Upper lobe of left lung (tissue), 6 donors: ENCODE measurements around the gene GBF1. TPM values are rescaled to one million over a fixed set of nuclear protein-coding genes. Genes with fewer than 3 reads are reported as not detected.
"Not testable (repeated sequence)": the region's sequence is repeated elsewhere in the genome, so short reads cannot be mapped to it uniquely, and the experiment has no call there.

Experiments used
- ATAC-seq, 2 donors: fragments of 200-7000 bp; cut with Tn5 transposase; one replicate each; pipeline ENCODE4 v1.9.1; 2022; ENCODE audit warnings: mild to moderate bottlenecking in 2 of 2, moderate library complexity in 2 of 2; ENCODE audit not compliant: low FRiP score in 2 of 2
- DNase-seq, 2 donors: peaks; one replicate each; pipeline ENCODE4 v3.0.0-alpha.2; 2019 to 2020
- H3K27ac ChIP-seq, 4 donors: fragments of 200-600 bp; sonication (generic); one replicate each; pipeline ENCODE4 v1.5.1; 2016 to 2019
- H3K27me3 ChIP-seq, 4 donors: fragments of 200-600 bp; sonication (generic); one replicate each; pipeline ENCODE4 v1.5.1; 2017 to 2019
- H3K36me3 ChIP-seq, 4 donors: fragments of 200-600 bp; sonication (generic); one replicate each; pipeline ENCODE4 v1.5.1; 2016 to 2019
- H3K4me1 ChIP-seq, 4 donors: fragments of 200-600 bp; sonication (generic); one replicate each; pipeline ENCODE4 v1.5.1; 2018 to 2019
- H3K4me3 ChIP-seq, 4 donors: fragments of 200-600 bp; sonication (generic); one replicate each; pipeline ENCODE4 v1.5.1; 2017 to 2019; ENCODE audit warnings: mild to moderate bottlenecking in 2 of 4, moderate library complexity in 1 of 4
- H3K9me3 ChIP-seq, 4 donors: fragments of 200-600 bp; sonication (generic); one replicate each; pipeline ENCODE4 v1.5.1; 2018 to 2019
- CTCF ChIP-seq, 6 experiments: fragments of 450-650 bp in 4 of 6; fragments of 200-600 bp in 2 of 6; sonication (generic) in 2 of 6; IDR thresholded peaks; one replicate each; pipeline ENCODE4 v1.5.1; 2016 to 2019; ENCODE audit warnings: antibody characterized with exemption in 6 of 6
- EP300 ChIP-seq, 4 donors: sonication (generic); formaldehyde crosslinking; IDR thresholded peaks; one replicate each; pipeline ENCODE4 v1.5.1; 2017; ENCODE audit warnings: antibody characterized with exemption in 4 of 4, control low read depth in 2 of 4
- POLR2A ChIP-seq, 4 donors: fragments of 450-650 bp; IDR thresholded peaks; one replicate each; pipeline ENCODE4 v1.5.1; 2016 to 2017; ENCODE audit warnings: antibody characterized with exemption in 4 of 4, mild to moderate bottlenecking in 2 of 4
- POLR2AphosphoS5 ChIP-seq, 2 donors: sonication (generic); formaldehyde crosslinking; IDR thresholded peaks; one replicate each; pipeline ENCODE4 v1.5.1; 2017; ENCODE audit warnings: antibody characterized with exemption in 2 of 2
- WGBS, 2 donors: methylation state at CpG; one replicate each; pipeline ENCODE4 v1.1.5; 2017 to 2018; 5-methylcytosine and 5-hydroxymethylcytosine counted together
- total RNA-seq, 6 donors: library from RNA; depleted of rRNA in 4 of 6; stranded (reverse); fragments of >200 nt in 4 of 6; gene quantifications; one replicate each; pipeline versions ENCODE4 v1.1.0 to v1.2.1, GENCODE V29; 2016 to 2021
- donor health status: DM: no; HTN: no; CAD: no; lungs with moderate emphysema.
- donor health status: DM: no; HTN: yes; CAD: no; lungs with severe emphysema.

Gene GBF1
- total RNA-seq, 6 donors from 2014 or later = 36.7 to 59.7 (median 44.4) TPM

DNA sequence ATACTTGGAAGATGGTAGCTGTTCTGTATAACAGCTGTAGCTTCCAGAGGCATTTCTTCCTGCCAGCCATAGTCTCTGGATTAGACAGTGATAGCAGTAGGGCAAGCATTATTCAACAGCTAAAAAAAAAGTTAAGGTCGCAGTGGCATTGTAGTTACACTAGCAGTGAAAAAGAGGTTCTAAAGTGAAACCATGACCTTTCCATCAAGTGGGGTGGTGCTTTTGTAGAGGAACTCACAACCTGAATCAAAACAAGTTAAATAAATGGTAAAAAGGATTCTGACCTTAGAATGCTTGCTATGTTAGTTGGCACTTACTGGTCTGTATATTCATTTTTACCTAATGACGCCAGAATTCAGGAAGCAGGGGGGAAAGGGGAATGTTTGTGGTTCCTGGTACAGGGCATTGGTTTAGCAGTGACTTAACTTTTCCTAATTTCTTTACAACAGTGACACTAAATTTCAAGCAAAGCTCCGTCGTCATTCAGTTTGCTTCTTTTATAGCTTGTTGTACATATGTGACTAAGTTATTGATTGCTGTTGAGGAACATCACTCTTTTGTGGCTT, 55.0 kb downstream of the GBF1 start:
- no peak for TF ChIP-seq POLR2A (IDR thresholded peaks at IDR 0.05)
- Histone ChIP-seq H3K4me1 (peaks cover 7 to 13% (median 11%) of the 10 kb centered on the region in 4 donors), H3K27me3 (no peaks in the 10 kb centered on the region), H3K36me3 (no peaks in the 10 kb centered on the region), H3K27ac (peak overlapping the region in 2 of 4 donors; percentile 22 to 25), H3K4me3 (no peak overlapping the region), H3K9me3 (no peaks in the 10 kb centered on the region)
- DNase-seq = no peak
- no peak for ATAC-seq
- WGBS, 2 donors = 41 to 58% methylated on average over 4 of the region's 4 CpGs

GRCh38 chr10:102300912-102301311, 55.6 kb downstream of the GBF1 start:
- peaks cover 7 to 13% (median 12%) of the 10 kb centered on the region in 4 donors for H3K4me1 ChIP-seq
- not testable (repeated sequence) for H3K4me3 ChIP-seq, ATAC-seq, DNase-seq, H3K36me3 ChIP-seq, H3K27me3 ChIP-seq, H3K27ac ChIP-seq, H3K9me3 ChIP-seq
- 63 to 80% methylated on average over 2 of the region's 3 CpGs for WGBS, 2 donors

- not testable (repeated sequence) for H3K27me3 ChIP-seq, ATAC-seq, H3K36me3 ChIP-seq, H3K27ac ChIP-seq, H3K4me3 ChIP-seq, H3K9me3 ChIP-seq
- peaks cover 7 to 16% (median 12%) of the 10 kb centered on the region in 4 donors for H3K4me1 ChIP-seq
- peak in 1 of 2 donors; percentile 55 for DNase-seq
- 92 to 94% methylated on average over 14 to 15 of the region's 25 CpGs for WGBS, 2 donors
These were observed 56.0 kb downstream of the GBF1 start for GRCh38 chr10:102301332-102301731.

- Histone ChIP-seq H3K9me3 (no peaks in the 10 kb centered on the region), H3K4me3 (no peak overlapping the region), H3K27me3 (no peaks in the 10 kb centered on the region), H3K4me1 (peaks cover 7 to 17% (median 12%) of the 10 kb centered on the region in 4 donors), H3K27ac (no peak overlapping the region), H3K36me3 (peaks cover 0 to 4% (median 0%) of the 10 kb centered on the region in 4 donors)
- ATAC-seq (no peak), DNase-seq (no peak)
- no peak for TF ChIP-seq POLR2A (IDR thresholded peaks at IDR 0.05)
- no peak for TF ChIP-seq POLR2AphosphoS5 (IDR thresholded peaks at IDR 0.05)
- no peak for TF ChIP-seq CTCF (IDR thresholded peaks at IDR 0.05)
- no peak for TF ChIP-seq EP300 (IDR thresholded peaks at IDR 0.05)
- 81 to 95% methylated on average over 2 of the region's 2 CpGs for WGBS, 2 donors
These were observed 57.3 kb downstream of the GBF1 start for GRCh38 chr10:102302611-102303010.

DNA sequence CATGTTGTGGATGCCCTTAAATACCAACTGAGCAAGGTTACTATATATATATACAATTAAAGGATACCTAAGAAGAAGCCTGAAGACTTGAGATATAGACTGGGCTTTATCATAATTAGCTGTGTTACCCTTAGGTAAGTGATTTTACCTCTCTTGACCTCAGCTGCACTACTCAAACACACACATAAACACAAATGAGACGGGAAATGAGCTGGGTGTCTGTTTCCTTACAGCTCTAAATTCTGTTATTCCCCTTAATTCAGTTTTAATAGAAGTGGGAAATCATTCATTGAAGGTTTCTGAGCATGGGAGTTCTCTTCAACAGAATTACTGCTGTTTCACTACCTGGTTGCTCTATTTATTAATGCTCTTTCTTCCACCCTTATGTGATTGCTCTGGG, 60.7 kb downstream of the GBF1 start:
- DNase-seq (no peak), ATAC-seq (no peak)
- TF ChIP-seq POLR2A (IDR thresholded peaks at IDR 0.05) (no peak), CTCF (IDR thresholded peaks at IDR 0.05) (no peak), EP300 (IDR thresholded peaks at IDR 0.05) (no peak), POLR2AphosphoS5 (IDR thresholded peaks at IDR 0.05) (no peak)
- Histone ChIP-seq H3K4me3 (no peak overlapping the region), H3K36me3 (peaks cover 0 to 4% (median 0%) of the 10 kb centered on the region in 4 donors), H3K4me1 (peaks cover 0 to 19% (median 9%) of the 10 kb centered on the region in 4 donors), H3K27ac (no peak overlapping the region), H3K9me3 (no peaks in the 10 kb centered on the region), H3K27me3 (no peaks in the 10 kb centered on the region)
- 50 to 59% methylated on average over 1 of the region's 1 CpG for WGBS, 2 donors

- TF ChIP-seq POLR2A (IDR thresholded peaks at IDR 0.05) (no peak), POLR2AphosphoS5 (IDR thresholded peaks at IDR 0.05) (no peak), EP300 (IDR thresholded peaks at IDR 0.05) (no peak), CTCF (IDR thresholded peaks at IDR 0.05) (no peak)
- Histone ChIP-seq H3K27me3 (no peaks in the 10 kb centered on the region), H3K4me1 (peaks cover 3 to 20% (median 14%) of the 10 kb centered on the region in 4 donors), H3K4me3 (no peak overlapping the region), H3K27ac (no peak overlapping the region), H3K9me3 (no peaks in the 10 kb centered on the region), H3K36me3 (peaks cover 0 to 4% (median 0%) of the 10 kb centered on the region in 4 donors)
- 100% methylated on average over 1 to 3 of the region's 3 CpGs for WGBS, 2 donors
- DNase-seq (no peak), ATAC-seq (no peak)
These were observed 61.4 kb downstream of the GBF1 start for GRCh38 chr10:102306710-102307109.

DNA sequence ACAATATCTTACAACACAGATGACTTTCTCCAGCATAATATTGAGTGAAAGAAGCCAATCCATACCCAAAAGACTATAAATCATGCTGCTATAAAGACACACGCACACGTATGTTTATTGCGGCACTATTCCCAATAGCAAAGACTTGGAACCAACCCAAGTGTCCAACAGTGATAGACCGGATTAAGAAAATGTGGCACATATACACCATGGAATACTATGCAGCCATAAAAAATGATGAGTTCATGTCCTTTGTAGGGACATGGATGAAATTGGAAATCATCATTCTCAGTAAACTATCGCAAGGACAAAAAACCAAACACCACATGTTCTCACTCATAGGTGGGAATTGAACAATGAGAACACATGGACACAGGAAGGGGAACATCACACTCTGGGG, 63.0 kb downstream of the GBF1 start:
- H3K36me3 ChIP-seq, H3K27ac ChIP-seq, H3K4me3 ChIP-seq, H3K9me3 ChIP-seq, H3K27me3 ChIP-seq, ATAC-seq, DNase-seq: not testable (repeated sequence)
- H3K4me1 ChIP-seq = peaks cover 10 to 20% (median 14%) of the 10 kb centered on the region in 4 donors
- 98 to 99% methylated on average over 4 of the region's 5 CpGs for WGBS, 2 donors
